DOHH2 (cell line): ENCODE results near the gene DCPS.
"Not testable (repeated sequence)": the region's sequence is repeated elsewhere in the genome, so short reads cannot be mapped to it uniquely, and the experiment has no call there.

ENCODE experiments used
- H3F3A ChIP-seq: fragments of 200-600 bp; sonication (generic), shearing (Covaris generic); 2 replicates; pipeline ENCODE4 v1.6.0; 2016; ENCODE audit warnings: antibody characterized with exemption, mild to moderate bottlenecking; ENCODE audit not compliant: control insufficient read depth, insufficient read depth
- H3K27ac ChIP-seq: fragments of 200-600 bp; sonication (generic); 2 replicates; pipeline ENCODE4 v1.5.1; 2014; ENCODE audit warnings: low read depth, mild to moderate bottlenecking, low read length, moderate library complexity
- H3K27me3 ChIP-seq: fragments of 200-600 bp; sonication (generic); 2 replicates; pipeline ENCODE4 v1.6.1; 2014; ENCODE audit warnings: mild to moderate bottlenecking, low read length, mixed read lengths; ENCODE audit not compliant: control insufficient read depth
- H3K36me3 ChIP-seq: fragments of 200-600 bp; sonication (generic); 2 replicates; pipeline ENCODE4 v1.6.1; 2014; ENCODE audit warnings: mild to moderate bottlenecking, low read length, moderate library complexity, mixed read lengths; ENCODE audit not compliant: control insufficient read depth
- H3K4me1 ChIP-seq: fragments of 200-600 bp; sonication (generic); 2 replicates; pipeline ENCODE4 v1.6.1; 2014; ENCODE audit warnings: mild to moderate bottlenecking, low read length, mixed read lengths; ENCODE audit not compliant: control insufficient read depth
- H3K4me2 ChIP-seq: fragments of 200-600 bp; sonication (generic); 2 replicates; pipeline ENCODE4 v1.6.0; 2014; ENCODE audit warnings: mild to moderate bottlenecking, low read length, moderate library complexity
- H3K4me3 ChIP-seq: fragments of 200-600 bp; sonication (generic); 2 replicates; pipeline ENCODE4 v1.5.1; 2014; ENCODE audit warnings: mild to moderate bottlenecking, low read length, mixed read lengths
- H3K79me2 ChIP-seq: fragments of 200-600 bp; sonication (generic); 2 replicates; pipeline ENCODE4 v1.6.1; 2014; ENCODE audit warnings: mild to moderate bottlenecking, low read length, mixed read lengths; ENCODE audit not compliant: control insufficient read depth
- H3K9me2 ChIP-seq: fragments of 200-600 bp; sonication (generic); replicated peaks from 2 replicates; pipeline ENCODE4 v1.6.1; 2014; ENCODE audit warnings: mild to moderate bottlenecking, low read length, mixed read lengths; ENCODE audit not compliant: control insufficient read depth
- H3K9me3 ChIP-seq: fragments of 200-600 bp; sonication (generic); 2 replicates; pipeline ENCODE4 v1.6.1; 2014; ENCODE audit warnings: antibody characterized with exemption, low read length, mixed read lengths; ENCODE audit not compliant: control insufficient read depth, insufficient read depth
- H4K20me1 ChIP-seq: fragments of 200-600 bp; sonication (generic); 2 replicates; pipeline ENCODE4 v1.6.0; 2014; ENCODE audit warnings: low read depth, mild to moderate bottlenecking, antibody characterized with exemption, low read length, moderate library complexity; ENCODE audit not compliant: control insufficient read depth, insufficient read depth
- CTCF ChIP-seq: fragments of 200-600 bp; sonication (generic); IDR thresholded peaks from one replicate; pipeline ENCODE4 v1.5.1; 2014; ENCODE audit warnings: antibody characterized with exemption, mild to moderate bottlenecking, low read depth, low read length; ENCODE audit not compliant: poor library complexity, severe bottlenecking
- EZH2phosphoT487 ChIP-seq: fragments of 200-600 bp; sonication (generic); IDR thresholded peaks from 2 replicates; pipeline ENCODE4 v1.6.1; 2017; ENCODE audit warnings: borderline replicate concordance, mild to moderate bottlenecking, antibody characterized with exemption, low read length, moderate library complexity, mixed read lengths

DCPS gene

GRCh38 chr11:126303623-126304456 is at the start of gene DCPS:
DCPS (plus strand) TSS chr11:126304060; CDS start chr11:126304081, 21 bp downstream.
- Histone ChIP-seq H3K4me1 (peaks cover 21% of the 10 kb centered on the region), H3K4me3 (peak within 1 kb of the TSS; percentile 92), H3K27ac (peak within 1 kb of the TSS; percentile 61), H3K4me2 (peak within 1 kb of the TSS; percentile 96), H3K9me3 (no peaks in the 10 kb centered on the region), H3K36me3 (peaks cover 28% of the 10 kb centered on the region), H3K9me2 (no peaks in the 10 kb centered on the region), H3K27me3 (no peaks in the 10 kb centered on the region), H4K20me1 (no peaks in the 10 kb centered on the region), H3F3A (0 out of 2 replicates have a peak, but pooled peaks cover 2% of the 10 kb centered on the region), H3K79me2 (peaks cover 58% of the 10 kb centered on the region)
- TF ChIP-seq EZH2phosphoT487 = no peak
- no peak for TF ChIP-seq CTCF

GRCh38 chr11:126254819-126255218 is 49.0 kb upstream of the DCPS start:
- no peaks in the 10 kb centered on the region for H3K9me2 ChIP-seq
- no peaks in the 10 kb centered on the region for H3K9me3 ChIP-seq
- no peaks in the 10 kb centered on the region for H3K27me3 ChIP-seq
- peaks cover 19% of the 10 kb centered on the region for H3K36me3 ChIP-seq
- H3K4me2 ChIP-seq = no peak overlapping the region
- no peak for TF ChIP-seq CTCF
- no peak for TF ChIP-seq EZH2phosphoT487
- no peaks in the 10 kb centered on the region for H3K79me2 ChIP-seq
- no peaks in the 10 kb centered on the region for H4K20me1 ChIP-seq
- peaks cover 10% of the 10 kb centered on the region for H3F3A ChIP-seq
- H3K4me1 ChIP-seq = no peaks in the 10 kb centered on the region
- H3K27ac ChIP-seq = no peak overlapping the region
- no peak overlapping the region for H3K4me3 ChIP-seq

GRCh38 chr11:126255507-126255906 is 48.4 kb upstream of the DCPS start:
- not testable (repeated sequence) for H3K4me2 ChIP-seq, H3K4me3 ChIP-seq, H3K79me2 ChIP-seq, H3K9me2 ChIP-seq, H3K9me3 ChIP-seq, H3K27ac ChIP-seq, H3K4me1 ChIP-seq, H4K20me1 ChIP-seq, H3K27me3 ChIP-seq
- H3F3A ChIP-seq = peaks cover 13% of the 10 kb centered on the region
- H3K36me3 ChIP-seq = peaks cover 19% of the 10 kb centered on the region

GRCh38 chr11:126256216-126256615 is 47.6 kb upstream of the DCPS start:
- Histone ChIP-seq H3K27ac (no peak overlapping the region), H3K9me2 (no peaks in the 10 kb centered on the region), H3F3A (peaks cover 17% of the 10 kb centered on the region), H3K27me3 (no peaks in the 10 kb centered on the region), H3K4me1 (no peaks in the 10 kb centered on the region), H3K79me2 (no peaks in the 10 kb centered on the region), H3K36me3 (peaks cover 26% of the 10 kb centered on the region), H3K9me3 (no peaks in the 10 kb centered on the region), H3K4me2 (no peak overlapping the region), H3K4me3 (no peak overlapping the region), H4K20me1 (no peaks in the 10 kb centered on the region)
- TF ChIP-seq CTCF (no peak), EZH2phosphoT487 (no peak)
